Mesendoderm (in vitro differentiated cells): Measurements from ENCODE around the gene TMTC2.
A peak's percentile ranks its signal among the peaks of the same experiment; 100 is the strongest.

Experiments
- DNase-seq: peaks from one replicate; pipeline ENCODE4 v3.0.0; 2013
- H2AK5ac ChIP-seq: 2 replicates; pipeline ENCODE4 v1.6.1; 2013; ENCODE audit warnings: low read length, inconsistent platforms
- H2BK120ac ChIP-seq: 2 replicates; pipeline ENCODE4 v1.6.1; 2013; ENCODE audit warnings: low read depth, mild to moderate bottlenecking, low read length, moderate library complexity, mixed read lengths
- H2BK15ac ChIP-seq: replicated peaks from 2 replicates; pipeline ENCODE4 v1.6.1; 2013; ENCODE audit warnings: low read depth, mild to moderate bottlenecking, moderate library complexity
- H2BK5ac ChIP-seq: 2 replicates; pipeline ENCODE4 v1.6.1; 2013; ENCODE audit warnings: low read length, inconsistent platforms
- H3K18ac ChIP-seq: 2 replicates; pipeline ENCODE4 v1.6.1; 2013; ENCODE audit warnings: mild to moderate bottlenecking, low read length, mixed read lengths
- H3K23ac ChIP-seq: one replicate; pipeline ENCODE4 v1.6.1; 2013; ENCODE audit warnings: low read length
- H3K27ac ChIP-seq: 2 replicates; pipeline ENCODE4 v1.5.1; 2013; ENCODE audit warnings: low read depth, mild to moderate bottlenecking, inconsistent platforms, low read length, moderate library complexity
- H3K27me3 ChIP-seq: 2 replicates; pipeline ENCODE4 v1.6.1; 2013; ENCODE audit warnings: low read length, control low read depth, mild to moderate bottlenecking, inconsistent platforms; ENCODE audit not compliant: insufficient read depth, poor library complexity
- H3K36me3 ChIP-seq: 2 replicates; pipeline ENCODE4 v1.6.1; 2013; ENCODE audit warnings: low read length, inconsistent platforms; ENCODE audit not compliant: control insufficient read depth, insufficient read depth
- H3K4ac ChIP-seq: one replicate; pipeline ENCODE4 v1.6.1; 2013; ENCODE audit warnings: low read depth, mild to moderate bottlenecking, low read length, moderate library complexity
- H3K4me1 ChIP-seq: 2 replicates; pipeline ENCODE4 v1.6.1; 2013; ENCODE audit warnings: low read depth, low read length, inconsistent platforms; ENCODE audit not compliant: control insufficient read depth
- H3K4me2 ChIP-seq: 2 replicates; pipeline ENCODE4 v1.6.1; 2013; ENCODE audit warnings: low read length
- H3K4me3 ChIP-seq: 2 replicates; pipeline ENCODE4 v1.5.1; 2013; ENCODE audit warnings: mild to moderate bottlenecking, low read length
- H3K56ac ChIP-seq: one replicate; pipeline ENCODE4 v1.6.1; 2013; ENCODE audit warnings: low read length
- H3K79me1 ChIP-seq: 2 replicates; pipeline ENCODE4 v1.6.1; 2013; ENCODE audit warnings: low read length, inconsistent platforms
- H3K79me2 ChIP-seq: 2 replicates; pipeline ENCODE4 v1.6.1; 2013; ENCODE audit warnings: mild to moderate bottlenecking, low read length; ENCODE audit not compliant: control insufficient read depth, insufficient read depth
- H3K9ac ChIP-seq: 2 replicates; pipeline ENCODE4 v1.6.1; 2013; ENCODE audit warnings: low read length, inconsistent platforms
- H4K5ac ChIP-seq: one replicate; pipeline ENCODE4 v1.6.1; 2013; ENCODE audit warnings: low read length
- H4K8ac ChIP-seq: one replicate; pipeline ENCODE4 v1.6.1; 2013; ENCODE audit warnings: low read depth, mild to moderate bottlenecking, control low read depth, low read length, moderate library complexity
- WGBS: extraction: QIAGEN DNeasy Blood & Tissue Kit; methylation state at CpG from one replicate; pipeline ENCODE4 v1.1.7; 2013; ENCODE audit warnings: low lambda C conversion rate, missing lambda C conversion rate; ENCODE audit not compliant: insufficient coverage; ENCODE audit errors: extremely low coverage; 5-methylcytosine and 5-hydroxymethylcytosine counted together

TMTC2 gene

GRCh38 chr12:82862876-82863649 lies 176.4 kb downstream of the TMTC2 start:
- H3K4ac ChIP-seq: no peak overlapping the region
- no peak overlapping the region for H3K4me2 ChIP-seq
- H3K27me3 ChIP-seq: no peaks in the 10 kb centered on the region
- H3K9ac ChIP-seq: no peak overlapping the region
- H3K79me2 ChIP-seq: no peaks in the 10 kb centered on the region
- no peak overlapping the region for H3K18ac ChIP-seq
- no peak overlapping the region for H3K27ac ChIP-seq
- no peak overlapping the region for H4K5ac ChIP-seq
- no peak overlapping the region for H4K8ac ChIP-seq
- no peak overlapping the region for H2BK120ac ChIP-seq
- no peak overlapping the region for H3K23ac ChIP-seq
- H3K4me1 ChIP-seq: no peaks in the 10 kb centered on the region
- WGBS: no CpG with 5 or more reads among the region's 6 CpGs
- H2AK5ac ChIP-seq: no peak overlapping the region
- no peaks in the 10 kb centered on the region for H3K36me3 ChIP-seq
- H3K56ac ChIP-seq: no peak overlapping the region
- no peak overlapping the region for H2BK5ac ChIP-seq
- DNase-seq: no peak
- no peaks in the 10 kb centered on the region for H3K79me1 ChIP-seq
- no peak overlapping the region for H2BK15ac ChIP-seq
- no peak overlapping the region for H3K4me3 ChIP-seq

- H3K4me3 ChIP-seq: no peak overlapping the region
- DNase-seq: no peak
Measured at GRCh38 chr12:82866227-82866775, 179.6 kb downstream of the TMTC2 start.

GRCh38 chr12:82866946-82867345 lies 180.2 kb downstream of the TMTC2 start:
- no peak overlapping the region for H3K4me2 ChIP-seq
- H3K27me3 ChIP-seq: no peaks in the 10 kb centered on the region
- no peak overlapping the region for H4K5ac ChIP-seq
- no peak overlapping the region for H3K9ac ChIP-seq
- no peak for DNase-seq
- no peak overlapping the region for H2BK15ac ChIP-seq
- no peak overlapping the region for H3K23ac ChIP-seq
- H3K4me1 ChIP-seq: peaks cover 6% of the 10 kb centered on the region
- H2AK5ac ChIP-seq: no peak overlapping the region
- no peak overlapping the region for H3K4ac ChIP-seq
- H3K36me3 ChIP-seq: no peaks in the 10 kb centered on the region
- H3K4me3 ChIP-seq: no peak overlapping the region
- no peak overlapping the region for H2BK5ac ChIP-seq
- H3K56ac ChIP-seq: no peak overlapping the region
- no peak overlapping the region for H4K8ac ChIP-seq
- WGBS: no CpG with 5 or more reads among the region's 3 CpGs
- no peak overlapping the region for H3K18ac ChIP-seq
- no peaks in the 10 kb centered on the region for H3K79me2 ChIP-seq
- H2BK120ac ChIP-seq: no peak overlapping the region
- no peaks in the 10 kb centered on the region for H3K79me1 ChIP-seq
- H3K27ac ChIP-seq: no peak overlapping the region

More at GRCh38 chr12:82866227-82866775, 179.6 kb downstream of the TMTC2 start:
- Histone ChIP-seq H3K36me3 (no peaks in the 10 kb centered on the region), H3K18ac (no peak overlapping the region), H3K4me1 (peaks cover 6% of the 10 kb centered on the region), H2BK120ac (no peak overlapping the region), H3K9ac (no peak overlapping the region), H2AK5ac (no peak overlapping the region), H3K27me3 (no peaks in the 10 kb centered on the region), H4K8ac (no peak overlapping the region), H3K27ac (no peak overlapping the region), H3K4me2 (no peak overlapping the region), H2BK15ac (no peak overlapping the region), H2BK5ac (no peak overlapping the region), H4K5ac (no peak overlapping the region), H3K56ac (no peak overlapping the region), H3K4ac (no peak overlapping the region), H3K79me1 (no peaks in the 10 kb centered on the region), H3K23ac (no peak overlapping the region), H3K79me2 (no peaks in the 10 kb centered on the region)
- no CpG with 5 or more reads among the region's 4 CpGs for WGBS

- Histone ChIP-seq H2AK5ac (no peak overlapping the region), H3K56ac (no peak overlapping the region), H2BK120ac (no peak overlapping the region), H3K4me1 (peaks cover 6% of the 10 kb centered on the region), H3K36me3 (no peaks in the 10 kb centered on the region), H3K18ac (no peak overlapping the region), H3K9ac (no peak overlapping the region), H3K4ac (no peak overlapping the region), H3K79me1 (no peaks in the 10 kb centered on the region), H3K23ac (no peak overlapping the region), H3K79me2 (no peaks in the 10 kb centered on the region), H2BK15ac (no peak overlapping the region), H3K27me3 (no peaks in the 10 kb centered on the region), H3K4me2 (no peak overlapping the region), H2BK5ac (no peak overlapping the region), H3K27ac (no peak overlapping the region), H4K5ac (no peak overlapping the region), H3K4me3 (no peak overlapping the region), H4K8ac (no peak overlapping the region)
- peak; percentile 34 for DNase-seq
- WGBS: no CpG with 5 or more reads among the region's 6 CpGs
Measured at GRCh38 chr12:82867762-82868500, 181.2 kb downstream of the TMTC2 start.

GRCh38 chr12:82870771-82871377 lies 184.2 kb downstream of the TMTC2 start:
- Histone ChIP-seq H3K36me3 (no peaks in the 10 kb centered on the region), H3K79me2 (no peaks in the 10 kb centered on the region), H3K18ac (no peak overlapping the region), H3K4me1 (peaks cover 6% of the 10 kb centered on the region), H3K79me1 (no peaks in the 10 kb centered on the region), H4K8ac (no peak overlapping the region), H3K4me3 (no peak overlapping the region), H3K4ac (no peak overlapping the region), H3K27me3 (no peaks in the 10 kb centered on the region), H3K4me2 (no peak overlapping the region), H2AK5ac (no peak overlapping the region), H2BK15ac (no peak overlapping the region), H2BK5ac (no peak overlapping the region), H3K56ac (no peak overlapping the region), H3K23ac (no peak overlapping the region), H3K9ac (no peak overlapping the region), H4K5ac (no peak overlapping the region), H2BK120ac (no peak overlapping the region), H3K27ac (no peak overlapping the region)
- DNase-seq: no peak
